BE2C (cell line): ENCODE data around the gene NAPA.

Source experiments
- DNase-seq: peaks from one replicate; pipeline ENCODE4 v3.0.0-alpha.2; 2020
- H3K27me3 ChIP-seq: fragments of 250-450 bp; sonication (Bioruptor Pico); 2 replicates; pipeline ENCODE4 v1.5.1; 2020; ENCODE audit warnings: mild to moderate bottlenecking
- H3K36me3 ChIP-seq: fragments of 250-450 bp; sonication (Bioruptor Pico); 2 replicates; pipeline ENCODE4 v1.5.1; 2020; ENCODE audit warnings: mild to moderate bottlenecking
- H3K4me1 ChIP-seq: fragments of 250-450 bp; sonication (Bioruptor Pico); 2 replicates; pipeline ENCODE4 v1.5.1; 2020
- H3K4me3 ChIP-seq: 2 replicates; pipeline ENCODE4 v1.5.1; 2011; ENCODE audit warnings: low read depth, low read length
- H3K9me3 ChIP-seq: fragments of 250-450 bp; sonication (Bioruptor Pico); 2 replicates; pipeline ENCODE4 v1.5.1; 2020
- TF ChIP-seq, protein P1 (sequence below): IDR thresholded peaks from 2 replicates; pipeline ENCODE4 v1.5.1; 2012; ENCODE audit warnings: mild to moderate bottlenecking, low read depth, low read length

NAPA gene

DNA sequence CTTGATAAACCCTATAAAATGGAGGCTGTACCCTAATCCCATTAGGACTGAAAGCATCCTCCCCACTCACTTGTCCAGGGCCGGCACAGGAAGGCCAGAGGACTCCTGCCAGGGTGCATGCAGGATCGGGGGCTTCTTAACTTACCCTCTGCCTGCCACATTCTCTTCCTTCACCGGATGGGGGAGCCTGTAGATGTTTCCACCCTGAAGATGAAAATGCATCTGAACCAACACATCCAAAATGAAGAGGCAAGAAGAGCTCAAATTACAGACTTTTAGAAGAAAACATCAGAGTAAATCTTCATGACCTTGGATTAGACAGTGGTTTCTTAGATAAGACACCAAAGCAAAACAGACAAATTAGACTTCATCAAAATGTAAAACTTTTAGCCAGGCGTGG, 25.9 kb upstream of the NAPA start:
- no peak for DNase-seq
- H3K27me3 ChIP-seq, result no peaks in the 10 kb centered on the region; the same call in 1 of the 2 replicates
- no peak overlapping the region for H3K4me3 ChIP-seq
- no peaks in the 10 kb centered on the region for H3K36me3 ChIP-seq
- H3K9me3 ChIP-seq, result no peaks in the 10 kb centered on the region
- TF ChIP-seq, protein P1, sequence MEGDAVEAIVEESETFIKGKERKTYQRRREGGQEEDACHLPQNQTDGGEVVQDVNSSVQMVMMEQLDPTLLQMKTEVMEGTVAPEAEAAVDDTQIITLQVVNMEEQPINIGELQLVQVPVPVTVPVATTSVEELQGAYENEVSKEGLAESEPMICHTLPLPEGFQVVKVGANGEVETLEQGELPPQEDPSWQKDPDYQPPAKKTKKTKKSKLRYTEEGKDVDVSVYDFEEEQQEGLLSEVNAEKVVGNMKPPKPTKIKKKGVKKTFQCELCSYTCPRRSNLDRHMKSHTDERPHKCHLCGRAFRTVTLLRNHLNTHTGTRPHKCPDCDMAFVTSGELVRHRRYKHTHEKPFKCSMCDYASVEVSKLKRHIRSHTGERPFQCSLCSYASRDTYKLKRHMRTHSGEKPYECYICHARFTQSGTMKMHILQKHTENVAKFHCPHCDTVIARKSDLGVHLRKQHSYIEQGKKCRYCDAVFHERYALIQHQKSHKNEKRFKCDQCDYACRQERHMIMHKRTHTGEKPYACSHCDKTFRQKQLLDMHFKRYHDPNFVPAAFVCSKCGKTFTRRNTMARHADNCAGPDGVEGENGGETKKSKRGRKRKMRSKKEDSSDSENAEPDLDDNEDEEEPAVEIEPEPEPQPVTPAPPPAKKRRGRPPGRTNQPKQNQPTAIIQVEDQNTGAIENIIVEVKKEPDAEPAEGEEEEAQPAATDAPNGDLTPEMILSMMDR, result no peak
- peaks cover 4% of the 10 kb centered on the region; the same call in 1 of the 2 replicates for H3K4me1 ChIP-seq

DNA sequence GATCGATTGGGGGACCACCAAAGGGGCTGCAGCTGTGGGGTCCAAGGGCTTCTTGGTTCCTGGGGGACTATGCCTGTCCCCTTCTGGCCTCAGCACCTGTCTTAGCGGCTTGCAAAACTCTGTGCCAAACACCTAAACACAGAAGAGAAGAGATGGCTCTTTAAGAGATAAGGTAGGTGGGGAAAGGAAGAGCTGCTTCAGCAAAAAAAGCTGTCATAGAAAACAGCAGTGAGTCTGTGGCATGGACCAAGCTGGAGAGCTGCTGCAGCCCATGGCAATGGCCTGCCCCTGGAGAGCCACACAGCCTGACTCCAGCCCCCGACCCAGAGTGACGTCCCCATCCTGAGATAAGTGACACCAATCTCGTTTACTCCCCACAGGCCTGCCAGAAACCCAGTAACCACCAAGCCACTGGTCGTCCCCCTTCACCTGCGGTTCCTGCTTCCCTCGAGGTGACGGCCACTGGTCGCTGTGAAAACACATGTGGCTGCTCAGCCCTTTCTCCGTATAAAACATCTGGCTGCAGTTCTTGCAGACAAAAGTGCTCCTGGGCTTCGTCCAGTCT, 25.0 kb upstream of the NAPA start:
- TF ChIP-seq, protein P1, result no peak
- H3K4me1 ChIP-seq, result peaks cover 4% of the 10 kb centered on the region; the same call in 1 of the 2 replicates
- H3K27me3 ChIP-seq, result no peaks in the 10 kb centered on the region; the same call in 1 of the 2 replicates
- no peaks in the 10 kb centered on the region for H3K9me3 ChIP-seq
- H3K4me3 ChIP-seq, result no peak overlapping the region
- no peak for DNase-seq
- H3K36me3 ChIP-seq, result no peaks in the 10 kb centered on the region

DNA sequence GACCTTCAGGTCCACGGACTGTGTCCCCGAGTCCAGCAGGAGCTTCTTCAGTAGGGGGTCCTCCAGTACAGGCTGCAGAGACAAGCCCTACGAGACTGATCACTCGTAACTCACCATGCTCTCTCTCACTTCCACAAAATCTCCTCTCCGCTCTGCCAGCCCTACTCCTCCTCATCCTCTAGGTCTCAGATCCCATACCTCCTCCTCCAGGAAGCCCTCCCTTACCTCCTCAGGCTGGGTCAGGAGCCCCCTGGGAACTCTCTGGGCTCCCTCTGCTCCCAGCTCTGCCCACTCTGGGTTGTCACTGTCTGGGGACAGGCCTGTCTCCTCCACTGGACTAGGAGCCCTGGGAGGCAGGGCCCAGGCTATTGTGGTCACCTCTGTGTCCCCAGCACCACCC, 23.9 kb upstream of the NAPA start:
- Histone ChIP-seq H3K27me3 (no peaks in the 10 kb centered on the region; the same call in 1 of the 2 replicates), H3K36me3 (no peaks in the 10 kb centered on the region), H3K4me1 (peaks cover 4% of the 10 kb centered on the region; the same call in 1 of the 2 replicates), H3K9me3 (no peaks in the 10 kb centered on the region), H3K4me3 (no peak overlapping the region)
- no peak for DNase-seq
- TF ChIP-seq, protein P1, result no peak

DNA sequence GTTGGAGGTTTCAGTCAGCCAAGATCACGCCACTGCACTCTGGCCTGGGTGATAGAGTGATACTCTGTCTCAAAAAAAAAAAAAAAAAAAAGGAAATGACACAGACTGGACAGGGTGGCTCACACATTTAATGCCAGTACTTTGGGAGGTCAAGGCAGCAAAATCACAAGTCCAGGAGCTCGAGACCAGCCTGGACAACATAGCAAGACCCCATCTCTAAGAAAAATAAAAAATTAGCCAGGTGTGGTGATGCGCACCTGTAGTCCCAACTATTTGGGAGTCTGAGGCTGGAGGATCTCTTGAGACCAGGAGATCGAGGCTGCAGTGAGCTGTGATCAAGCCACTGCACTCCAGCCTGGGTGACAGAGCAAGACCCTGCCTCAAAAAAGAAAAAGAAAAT, 22.6 kb upstream of the NAPA start:
- H3K4me3 ChIP-seq, result no peak overlapping the region
- H3K36me3 ChIP-seq, result no peaks in the 10 kb centered on the region
- no peak for DNase-seq
- H3K27me3 ChIP-seq, result no peaks in the 10 kb centered on the region; the same call in 1 of the 2 replicates
- peaks cover 4% of the 10 kb centered on the region; the same call in 1 of the 2 replicates for H3K4me1 ChIP-seq
- H3K9me3 ChIP-seq, result no peaks in the 10 kb centered on the region
- TF ChIP-seq, protein P1, result no peak

DNA sequence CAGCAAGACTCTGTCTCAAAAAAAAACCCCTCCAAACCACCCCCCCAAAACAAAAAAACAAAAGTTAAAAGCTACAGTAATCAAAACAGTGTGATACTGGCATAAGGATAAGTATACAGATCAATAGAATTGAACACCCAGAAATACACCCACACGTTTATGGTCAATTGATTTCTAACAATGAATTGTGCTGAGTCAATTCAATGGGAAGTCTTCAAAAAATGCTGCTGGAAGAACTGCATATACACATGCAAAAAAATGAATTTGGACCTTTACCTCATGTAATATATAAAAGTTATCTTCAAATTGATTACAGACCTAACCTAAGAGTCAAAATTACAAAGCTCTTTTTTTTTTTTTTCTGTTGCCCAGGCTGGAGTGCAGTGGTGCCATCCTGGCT, 19.8 kb upstream of the NAPA start:
- TF ChIP-seq, protein P1, result no peak
- H3K4me3 ChIP-seq, result no peak overlapping the region
- H3K9me3 ChIP-seq, result no peaks in the 10 kb centered on the region
- H3K36me3 ChIP-seq, result no peaks in the 10 kb centered on the region
- H3K27me3 ChIP-seq, result no peaks in the 10 kb centered on the region
- H3K4me1 ChIP-seq, result peaks cover 7% of the 10 kb centered on the region
- no peak for DNase-seq

DNA sequence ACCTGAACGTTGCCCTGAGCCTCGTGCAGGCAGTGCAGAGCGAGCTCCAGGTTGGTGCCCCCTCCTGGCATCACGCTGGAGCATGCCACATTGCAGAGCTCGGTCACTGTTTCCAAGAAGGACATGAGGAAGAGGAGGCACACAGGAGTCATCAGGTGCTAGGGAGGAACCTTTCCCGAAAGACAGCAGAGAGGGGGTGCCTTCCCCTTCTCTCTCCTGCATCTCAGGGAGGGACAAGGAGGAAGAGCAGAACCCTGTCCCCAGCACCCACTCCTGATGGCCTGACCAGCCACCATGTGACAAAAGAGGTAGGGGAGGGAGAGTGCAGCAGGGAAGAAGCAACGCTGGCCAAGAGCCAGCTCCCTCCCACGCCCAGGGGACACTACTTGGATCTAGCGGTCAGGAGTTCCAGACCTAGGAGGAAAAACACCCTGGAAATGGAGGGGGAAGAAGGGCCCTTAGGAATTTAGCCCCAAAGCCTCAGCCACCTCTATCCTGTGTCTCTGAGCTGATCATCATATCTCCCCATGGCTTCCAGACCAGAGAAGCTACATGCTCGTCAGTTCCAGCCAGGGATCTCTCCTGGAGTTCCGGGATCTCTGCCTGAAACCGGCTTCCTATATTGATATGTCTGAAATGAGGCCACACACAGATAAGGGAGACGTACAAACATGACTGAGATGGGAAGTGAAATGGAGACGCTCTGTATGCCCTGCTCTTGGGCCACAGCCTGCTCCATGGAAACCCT, 17.0 kb upstream of the NAPA start:
- no peaks in the 10 kb centered on the region for H3K36me3 ChIP-seq
- no peaks in the 10 kb centered on the region for H3K9me3 ChIP-seq
- H3K4me1 ChIP-seq, result peaks cover 7% of the 10 kb centered on the region
- no peak overlapping the region for H3K4me3 ChIP-seq
- DNase-seq, result no peak
- TF ChIP-seq, protein P1, result no peak
- no peaks in the 10 kb centered on the region for H3K27me3 ChIP-seq
